ENCODE data around the gene ACER2.
"Not testable (repeated sequence)": the region's sequence is repeated elsewhere in the genome, so short reads cannot be mapped to it uniquely, and the experiment has no call there.

The ACER2 gene

DNA sequence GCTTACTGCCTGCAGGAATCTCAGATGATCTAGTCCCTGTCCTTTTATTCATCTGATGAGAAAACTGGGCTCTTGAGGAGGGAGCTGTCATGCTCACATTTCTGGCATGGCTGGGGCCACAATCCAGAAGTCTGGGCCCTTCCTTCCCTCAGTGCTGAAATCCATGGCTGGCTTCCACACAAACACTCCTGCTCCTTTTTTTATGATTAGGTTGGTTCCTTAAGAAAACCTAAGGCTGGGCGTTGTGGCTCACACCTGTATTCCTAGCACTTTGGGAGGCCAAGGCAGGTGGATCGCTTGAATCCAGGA is 1.3 kb downstream of the ACER2 start:
- peaks cover 8% of the 10 kb centered on the region for H3K79me1 ChIP-seq (replicated peaks; ENCODE audit: low read length, poor library complexity, severe bottlenecking)
- DNase-seq: no peak
- no peaks in the 10 kb centered on the region for H3K27me3 ChIP-seq (ENCODE audit: control insufficient read depth in 1 of 2, insufficient read depth in 1 of 2, low read length in 2 of 2)
- no peak overlapping the region for H2BK120ac ChIP-seq (ENCODE audit: low read depth, low read length)
- no peak overlapping the region for H2BK5ac ChIP-seq (ENCODE audit: low read depth, low read length, poor library complexity, severe bottlenecking)
- peaks cover 4% of the 10 kb centered on the region for H3K4me1 ChIP-seq (ENCODE audit: control insufficient read depth, insufficient read depth, low read depth, low read length)
- H2BK12ac ChIP-seq (ENCODE audit: low read length in 2 of 2): no peak overlapping the region
- no peak overlapping the region for H2AK5ac ChIP-seq (ENCODE audit: low read length, severe bottlenecking)
- H3K4me3 ChIP-seq (ENCODE audit: insufficient read depth in 1 of 2, low read depth in 1 of 2, low read length in 2 of 2): peak overlapping the region in 1 of 2 experiments; percentile 97
- H4K8ac ChIP-seq (ENCODE audit: low read length): no peak overlapping the region
- peak overlapping the region; percentile 74 for H3K4me2 ChIP-seq (ENCODE audit: low read length, poor library complexity, severe bottlenecking)
- H3K23ac ChIP-seq (ENCODE audit: low read length in 2 of 2): no peak overlapping the region
- no peak overlapping the region for H3K14ac ChIP-seq (ENCODE audit: low read length in 2 of 2)
- WGBS: 100% methylated on average over 2 of the region's 2 CpGs
- H3K36me3 ChIP-seq (ENCODE audit: control insufficient read depth in 1 of 2, insufficient read depth in 2 of 2, low read depth in 1 of 2, low read length in 2 of 2): no peaks in the 10 kb centered on the region
- no peaks in the 10 kb centered on the region for H3K9me3 ChIP-seq (ENCODE audit: control insufficient read depth, low read length)
- H3K9ac ChIP-seq (ENCODE audit: low read length): peak overlapping the region; percentile 88
- no peak overlapping the region for H4K91ac ChIP-seq (ENCODE audit: low read length)
- H2AFZ ChIP-seq (ENCODE audit: low read depth, low read length): no peak overlapping the region
- H3K4ac ChIP-seq (ENCODE audit: low read depth in 1 of 2, low read length in 2 of 2): no peak overlapping the region
- no peak overlapping the region for H3K18ac ChIP-seq (ENCODE audit: low read depth in 1 of 2, low read length in 2 of 2)
- H3K27ac ChIP-seq (ENCODE audit: low read length, poor library complexity, severe bottlenecking): no peak overlapping the region
- H2BK15ac ChIP-seq (ENCODE audit: low read depth, poor library complexity, severe bottlenecking): no peak overlapping the region

DNA sequence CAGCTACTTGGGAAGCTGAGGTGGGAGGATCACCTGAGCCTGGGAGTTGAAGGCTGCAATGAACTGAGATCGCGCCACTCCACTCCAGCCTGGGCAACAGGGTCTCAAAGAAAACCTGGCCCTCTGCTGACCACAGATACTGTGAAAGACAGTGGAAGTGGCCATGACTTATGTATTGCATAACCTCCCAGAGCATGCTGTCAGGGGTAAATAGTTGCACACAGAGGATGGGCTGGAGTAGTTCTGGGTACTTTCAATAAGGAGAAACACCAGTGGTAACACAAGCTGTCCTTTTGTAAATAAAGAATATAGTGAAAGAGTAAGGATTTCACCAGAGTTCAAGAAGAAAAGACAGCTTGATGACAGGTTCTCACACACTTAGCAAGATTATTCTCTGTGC is 1.8 kb downstream of the ACER2 start:
- Histone ChIP-seq H3K14ac (ENCODE audit: low read length in 2 of 2) (no peak overlapping the region), H2BK5ac (ENCODE audit: low read depth, low read length, poor library complexity, severe bottlenecking) (no peak overlapping the region), H2BK15ac (ENCODE audit: low read depth, poor library complexity, severe bottlenecking) (no peak overlapping the region), H3K4me1 (ENCODE audit: control insufficient read depth, insufficient read depth, low read depth, low read length) (peaks cover 4% of the 10 kb centered on the region), H4K91ac (ENCODE audit: low read length) (no peak overlapping the region), H3K4me3 (ENCODE audit: insufficient read depth in 1 of 2, low read depth in 1 of 2, low read length in 2 of 2) (no peak overlapping the region), H4K8ac (ENCODE audit: low read length) (no peak overlapping the region), H3K79me1 (replicated peaks; ENCODE audit: low read length, poor library complexity, severe bottlenecking) (peaks cover 8% of the 10 kb centered on the region), H2BK120ac (ENCODE audit: low read depth, low read length) (no peak overlapping the region), H3K18ac (ENCODE audit: low read depth in 1 of 2, low read length in 2 of 2) (no peak overlapping the region), H2AK5ac (ENCODE audit: low read length, severe bottlenecking) (no peak overlapping the region), H3K27me3 (ENCODE audit: control insufficient read depth in 1 of 2, insufficient read depth in 1 of 2, low read length in 2 of 2) (no peaks in the 10 kb centered on the region), H3K27ac (ENCODE audit: low read length, poor library complexity, severe bottlenecking) (no peak overlapping the region), H3K9me3 (ENCODE audit: control insufficient read depth, low read length) (no peaks in the 10 kb centered on the region), H3K9ac (ENCODE audit: low read length) (no peak overlapping the region), H3K23ac (ENCODE audit: low read length in 2 of 2) (no peak overlapping the region), H3K4ac (ENCODE audit: low read depth in 1 of 2, low read length in 2 of 2) (no peak overlapping the region), H3K36me3 (ENCODE audit: control insufficient read depth in 1 of 2, insufficient read depth in 2 of 2, low read depth in 1 of 2, low read length in 2 of 2) (no peaks in the 10 kb centered on the region), H2BK12ac (ENCODE audit: low read length in 2 of 2) (no peak overlapping the region), H2AFZ (ENCODE audit: low read depth, low read length) (no peak overlapping the region), H3K4me2 (ENCODE audit: low read length, poor library complexity, severe bottlenecking) (no peak overlapping the region)
- no peak for DNase-seq
- 99% methylated on average over 2 of the region's 2 CpGs for WGBS

DNA sequence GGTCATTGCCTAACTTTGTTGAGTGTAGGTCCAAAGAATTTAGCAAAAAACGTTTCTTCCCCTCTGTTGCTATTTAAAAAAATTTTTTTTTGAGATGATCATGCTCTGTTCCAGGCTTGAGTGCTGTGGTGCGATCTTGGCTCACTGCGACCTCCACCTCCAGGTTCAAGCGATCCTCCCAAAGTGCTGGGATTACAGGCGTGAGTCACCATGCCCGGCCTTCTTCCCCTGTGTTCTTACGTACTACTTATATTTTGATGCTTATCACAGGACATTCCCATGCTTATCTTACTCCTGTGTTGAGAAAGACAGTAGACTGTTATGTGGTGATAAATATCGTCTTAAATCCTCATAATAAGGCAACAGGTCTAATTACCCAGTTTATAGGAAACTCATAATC is 2.5 kb downstream of the ACER2 start:
- Histone ChIP-seq H2AK5ac (ENCODE audit: low read length, severe bottlenecking) (no peak overlapping the region), H2AFZ (ENCODE audit: low read depth, low read length) (no peak overlapping the region), H3K18ac (ENCODE audit: low read depth in 1 of 2, low read length in 2 of 2) (no peak overlapping the region), H3K4me2 (ENCODE audit: low read length, poor library complexity, severe bottlenecking) (no peak overlapping the region), H3K27ac (ENCODE audit: low read length, poor library complexity, severe bottlenecking) (no peak overlapping the region), H3K4ac (ENCODE audit: low read depth in 1 of 2, low read length in 2 of 2) (no peak overlapping the region), H3K4me3 (ENCODE audit: insufficient read depth in 1 of 2, low read depth in 1 of 2, low read length in 2 of 2) (no peak overlapping the region), H2BK5ac (ENCODE audit: low read depth, low read length, poor library complexity, severe bottlenecking) (no peak overlapping the region), H2BK120ac (ENCODE audit: low read depth, low read length) (no peak overlapping the region), H3K27me3 (ENCODE audit: control insufficient read depth in 1 of 2, insufficient read depth in 1 of 2, low read length in 2 of 2) (no peaks in the 10 kb centered on the region), H4K91ac (ENCODE audit: low read length) (no peak overlapping the region), H3K4me1 (ENCODE audit: control insufficient read depth, insufficient read depth, low read depth, low read length) (peaks cover 4% of the 10 kb centered on the region), H3K23ac (ENCODE audit: low read length in 2 of 2) (no peak overlapping the region), H3K36me3 (ENCODE audit: control insufficient read depth in 1 of 2, insufficient read depth in 2 of 2, low read depth in 1 of 2, low read length in 2 of 2) (no peaks in the 10 kb centered on the region), H3K9ac (ENCODE audit: low read length) (no peak overlapping the region), H2BK12ac (ENCODE audit: low read length in 2 of 2) (no peak overlapping the region), H3K9me3 (ENCODE audit: control insufficient read depth, low read length) (no peaks in the 10 kb centered on the region), H4K8ac (ENCODE audit: low read length) (no peak overlapping the region), H2BK15ac (ENCODE audit: low read depth, poor library complexity, severe bottlenecking) (no peak overlapping the region), H3K14ac (ENCODE audit: low read length in 2 of 2) (no peak overlapping the region), H3K79me1 (replicated peaks; ENCODE audit: low read length, poor library complexity, severe bottlenecking) (peaks cover 8% of the 10 kb centered on the region)
- WGBS: 70% methylated on average over 4 of the region's 8 CpGs
- DNase-seq: peak; percentile 56

DNA sequence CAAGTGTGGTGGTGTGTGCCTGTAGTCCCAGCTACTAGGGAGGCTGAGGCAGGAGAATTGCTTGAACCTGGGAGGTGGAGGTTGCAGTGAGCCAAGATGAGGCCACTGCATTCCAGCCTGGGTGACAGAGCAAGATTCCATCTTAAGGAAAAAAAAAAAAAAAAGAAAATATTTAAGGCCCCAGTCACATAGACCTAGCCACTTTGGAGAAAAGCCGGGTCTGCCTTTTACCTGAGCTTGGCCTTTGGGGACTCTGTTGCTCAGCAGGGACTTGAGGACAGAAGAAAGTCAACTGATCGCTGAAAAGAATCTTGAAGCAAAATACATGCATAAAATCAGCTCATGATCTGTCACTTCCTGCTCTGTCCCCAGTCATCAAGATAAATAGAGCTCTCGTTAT is 4.6 kb downstream of the ACER2 start:
- H2AFZ ChIP-seq (ENCODE audit: low read depth, low read length); H3K4me1 ChIP-seq (ENCODE audit: control insufficient read depth, insufficient read depth, low read depth, low read length); H3K14ac ChIP-seq (ENCODE audit: low read length in 2 of 2); H3K4me3 ChIP-seq (ENCODE audit: insufficient read depth in 1 of 2, low read depth in 1 of 2, low read length in 2 of 2); H3K36me3 ChIP-seq (ENCODE audit: control insufficient read depth in 1 of 2, insufficient read depth in 2 of 2, low read depth in 1 of 2, low read length in 2 of 2); H4K91ac ChIP-seq (ENCODE audit: low read length); H3K27ac ChIP-seq (ENCODE audit: low read length, poor library complexity, severe bottlenecking); H4K8ac ChIP-seq (ENCODE audit: low read length); H2BK5ac ChIP-seq (ENCODE audit: low read depth, low read length, poor library complexity, severe bottlenecking); H3K18ac ChIP-seq (ENCODE audit: low read depth in 1 of 2, low read length in 2 of 2); DNase-seq; H3K27me3 ChIP-seq (ENCODE audit: control insufficient read depth in 1 of 2, insufficient read depth in 1 of 2, low read length in 2 of 2); H3K4ac ChIP-seq (ENCODE audit: low read depth in 1 of 2, low read length in 2 of 2); H3K9me3 ChIP-seq (ENCODE audit: control insufficient read depth, low read length); H3K79me1 ChIP-seq (replicated peaks; ENCODE audit: low read length, poor library complexity, severe bottlenecking); H3K9ac ChIP-seq (ENCODE audit: low read length); H3K23ac ChIP-seq (ENCODE audit: low read length in 2 of 2); H2BK120ac ChIP-seq (ENCODE audit: low read depth, low read length); H2AK5ac ChIP-seq (ENCODE audit: low read length, severe bottlenecking); H3K4me2 ChIP-seq (ENCODE audit: low read length, poor library complexity, severe bottlenecking); H2BK15ac ChIP-seq (ENCODE audit: low read depth, poor library complexity, severe bottlenecking): not testable (repeated sequence)
- WGBS: 47% methylated on average over 3 of the region's 3 CpGs
- peak overlapping the region in 1 of 2 experiments; percentile 63 for H2BK12ac ChIP-seq (ENCODE audit: low read length in 2 of 2)

All from mesenchymal stem cell (in vitro differentiated cells and primary cell).